NB4 (cell line): Measurements from ENCODE around the gene ADAM33.

Experiments used
- MYC ChIP-seq: IDR thresholded peaks from 2 replicates; pipeline ENCODE4 v1.6.1; 2011; ENCODE audit warnings: low read depth, low read length
- POLR2A ChIP-seq: IDR thresholded peaks from 2 replicates; pipeline ENCODE4 v1.6.1; 2011; ENCODE audit warnings: mild to moderate bottlenecking; ENCODE audit not compliant: insufficient read length; ENCODE audit errors: extremely low read depth
- TF ChIP-seq, protein P1 (sequence below): IDR thresholded peaks from one replicate; pipeline ENCODE4 v1.5.1; 2012; ENCODE audit warnings: low read depth, low read length
- TF ChIP-seq, protein P2 (sequence below): IDR thresholded peaks from 2 replicates; pipeline ENCODE4 v1.6.1; 2011; ENCODE audit warnings: low read depth, low read length

DNA sequence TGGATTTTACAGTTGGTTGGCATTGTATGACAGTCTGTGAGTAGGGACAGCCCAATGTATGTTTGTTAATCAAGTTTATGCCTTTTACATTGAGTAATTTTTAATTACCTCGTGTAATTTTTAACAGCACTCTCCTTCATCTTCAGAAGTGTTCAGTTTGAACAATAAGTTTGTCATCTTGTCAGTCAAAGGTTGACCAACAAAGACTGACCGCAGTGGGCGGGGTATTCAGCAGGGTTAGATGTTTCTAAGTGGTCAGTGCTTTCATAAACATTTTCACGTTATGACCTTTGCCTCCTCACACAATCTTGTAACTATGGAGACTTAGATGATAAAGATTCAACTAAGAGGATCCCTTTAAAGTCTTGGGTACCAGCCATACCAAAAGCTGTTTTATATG lies 59.4 kb downstream of the ADAM33 start:
- TF ChIP-seq, protein P1, sequence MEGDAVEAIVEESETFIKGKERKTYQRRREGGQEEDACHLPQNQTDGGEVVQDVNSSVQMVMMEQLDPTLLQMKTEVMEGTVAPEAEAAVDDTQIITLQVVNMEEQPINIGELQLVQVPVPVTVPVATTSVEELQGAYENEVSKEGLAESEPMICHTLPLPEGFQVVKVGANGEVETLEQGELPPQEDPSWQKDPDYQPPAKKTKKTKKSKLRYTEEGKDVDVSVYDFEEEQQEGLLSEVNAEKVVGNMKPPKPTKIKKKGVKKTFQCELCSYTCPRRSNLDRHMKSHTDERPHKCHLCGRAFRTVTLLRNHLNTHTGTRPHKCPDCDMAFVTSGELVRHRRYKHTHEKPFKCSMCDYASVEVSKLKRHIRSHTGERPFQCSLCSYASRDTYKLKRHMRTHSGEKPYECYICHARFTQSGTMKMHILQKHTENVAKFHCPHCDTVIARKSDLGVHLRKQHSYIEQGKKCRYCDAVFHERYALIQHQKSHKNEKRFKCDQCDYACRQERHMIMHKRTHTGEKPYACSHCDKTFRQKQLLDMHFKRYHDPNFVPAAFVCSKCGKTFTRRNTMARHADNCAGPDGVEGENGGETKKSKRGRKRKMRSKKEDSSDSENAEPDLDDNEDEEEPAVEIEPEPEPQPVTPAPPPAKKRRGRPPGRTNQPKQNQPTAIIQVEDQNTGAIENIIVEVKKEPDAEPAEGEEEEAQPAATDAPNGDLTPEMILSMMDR, result no peak
- no peak for TF ChIP-seq POLR2A
- TF ChIP-seq, protein P2, sequence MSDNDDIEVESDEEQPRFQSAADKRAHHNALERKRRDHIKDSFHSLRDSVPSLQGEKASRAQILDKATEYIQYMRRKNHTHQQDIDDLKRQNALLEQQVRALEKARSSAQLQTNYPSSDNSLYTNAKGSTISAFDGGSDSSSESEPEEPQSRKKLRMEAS, result no peak
- TF ChIP-seq MYC, result no peak
